NCI-H2107 (cell line): ENCODE data around the gene TM7SF3.
"Not testable (repeated sequence)": the region's sequence is repeated elsewhere in the genome, so short reads cannot be mapped to it uniquely, and the experiment has no call there.

Experiments used
- DNase-seq: peaks from one replicate; lab custom pipeline; 2025; lab: John Stamatoyannopoulos, UW

The TM7SF3 gene, protein sequence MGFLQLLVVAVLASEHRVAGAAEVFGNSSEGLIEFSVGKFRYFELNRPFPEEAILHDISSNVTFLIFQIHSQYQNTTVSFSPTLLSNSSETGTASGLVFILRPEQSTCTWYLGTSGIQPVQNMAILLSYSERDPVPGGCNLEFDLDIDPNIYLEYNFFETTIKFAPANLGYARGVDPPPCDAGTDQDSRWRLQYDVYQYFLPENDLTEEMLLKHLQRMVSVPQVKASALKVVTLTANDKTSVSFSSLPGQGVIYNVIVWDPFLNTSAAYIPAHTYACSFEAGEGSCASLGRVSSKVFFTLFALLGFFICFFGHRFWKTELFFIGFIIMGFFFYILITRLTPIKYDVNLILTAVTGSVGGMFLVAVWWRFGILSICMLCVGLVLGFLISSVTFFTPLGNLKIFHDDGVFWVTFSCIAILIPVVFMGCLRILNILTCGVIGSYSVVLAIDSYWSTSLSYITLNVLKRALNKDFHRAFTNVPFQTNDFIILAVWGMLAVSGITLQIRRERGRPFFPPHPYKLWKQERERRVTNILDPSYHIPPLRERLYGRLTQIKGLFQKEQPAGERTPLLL

DNA sequence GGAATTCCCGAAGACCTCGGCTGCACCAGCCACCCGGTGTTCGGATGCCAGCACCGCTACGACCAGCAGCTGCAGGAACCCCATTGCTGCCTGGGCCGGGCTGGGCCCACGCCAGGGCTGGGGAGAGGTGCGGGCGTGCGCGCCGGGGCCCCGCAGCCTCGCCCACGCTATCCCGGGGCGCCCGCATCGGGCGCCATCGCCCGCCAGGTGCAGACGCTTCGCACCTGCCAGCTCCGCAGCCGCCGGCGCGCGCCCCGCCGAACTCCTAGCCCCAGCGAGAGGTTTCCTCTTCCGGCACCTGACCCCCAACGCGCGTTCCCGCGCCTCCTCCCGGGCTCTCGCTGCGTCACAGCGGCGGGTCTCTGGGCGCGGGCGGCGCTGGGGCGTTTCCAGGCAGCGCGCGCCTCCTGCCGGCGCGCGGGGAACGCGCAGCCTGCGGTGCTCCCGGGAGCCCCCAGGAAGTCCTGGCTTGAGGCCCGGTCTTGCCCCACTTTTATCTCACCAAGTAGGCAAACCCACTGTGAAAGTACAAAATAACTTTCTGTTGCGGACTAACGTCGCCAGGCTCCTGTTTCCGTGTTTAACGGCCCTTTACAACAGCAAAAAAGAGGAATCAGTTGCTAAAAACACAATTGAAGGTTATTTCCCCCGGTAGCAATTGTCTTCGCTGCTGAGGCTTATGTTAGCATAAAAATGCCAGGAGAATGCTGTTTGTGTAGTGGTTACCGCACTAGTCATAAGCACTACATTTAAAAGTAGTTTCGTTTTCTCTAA, at the start of gene TM7SF3:
Gene TM7SF3 (minus strand): TSS at position 300 of the 774 bp plus-strand sequence. CDS start 216 bp downstream, at position 84.
- peak; percentile 87 for DNase-seq

DNA sequence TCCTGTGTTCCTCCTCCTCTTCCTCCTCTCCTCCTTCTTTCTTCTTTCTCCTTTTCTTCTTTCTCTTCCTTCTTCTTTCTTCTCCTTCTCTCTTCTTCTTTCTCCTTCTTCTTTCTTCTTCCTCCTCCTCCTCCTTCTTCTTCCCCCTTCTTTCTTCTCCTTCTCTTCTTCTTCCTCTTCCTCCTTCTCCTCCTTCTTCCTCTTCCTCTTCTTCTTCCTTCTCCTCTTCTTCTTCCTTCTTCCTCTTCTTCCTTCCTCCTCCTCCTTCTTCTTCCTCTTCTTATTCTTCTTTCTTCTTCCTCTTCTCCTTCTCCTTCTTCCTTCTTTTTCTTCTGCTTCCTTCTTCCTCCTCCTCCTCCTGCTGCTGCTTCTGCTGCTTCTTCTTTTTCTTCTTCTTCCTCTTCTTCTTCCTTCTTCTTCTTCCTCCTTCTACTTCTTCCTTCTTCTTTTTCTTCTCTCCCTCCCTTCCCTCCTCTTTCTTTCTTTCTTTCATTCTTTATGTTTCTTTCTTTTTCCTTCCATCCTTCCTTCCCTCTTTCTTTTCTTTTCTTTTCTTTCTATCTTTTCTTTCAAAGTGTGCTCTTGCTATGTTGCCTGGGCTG, 49.2 kb upstream of the TM7SF3 start:
- no peak for DNase-seq

DNA sequence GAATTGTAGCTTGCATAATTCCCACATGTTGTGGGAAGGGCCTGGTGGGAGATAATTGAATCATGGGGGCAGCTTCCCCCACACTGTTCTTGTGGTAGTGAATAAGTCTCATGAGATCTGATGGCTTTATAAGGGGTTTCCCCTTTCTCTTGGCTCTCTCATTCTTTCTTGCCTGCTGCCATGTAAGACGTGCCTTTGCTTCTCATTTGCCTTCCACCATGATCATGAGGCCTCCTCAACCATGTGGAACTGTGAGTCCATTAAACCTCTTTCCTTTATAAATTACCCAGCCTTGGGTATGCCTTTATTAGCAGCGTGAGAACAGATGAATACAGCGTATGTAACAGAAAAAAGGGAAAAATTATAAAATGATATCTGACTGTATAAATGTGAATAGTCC, 47.1 kb upstream of the TM7SF3 start:
- no peak for DNase-seq

DNA sequence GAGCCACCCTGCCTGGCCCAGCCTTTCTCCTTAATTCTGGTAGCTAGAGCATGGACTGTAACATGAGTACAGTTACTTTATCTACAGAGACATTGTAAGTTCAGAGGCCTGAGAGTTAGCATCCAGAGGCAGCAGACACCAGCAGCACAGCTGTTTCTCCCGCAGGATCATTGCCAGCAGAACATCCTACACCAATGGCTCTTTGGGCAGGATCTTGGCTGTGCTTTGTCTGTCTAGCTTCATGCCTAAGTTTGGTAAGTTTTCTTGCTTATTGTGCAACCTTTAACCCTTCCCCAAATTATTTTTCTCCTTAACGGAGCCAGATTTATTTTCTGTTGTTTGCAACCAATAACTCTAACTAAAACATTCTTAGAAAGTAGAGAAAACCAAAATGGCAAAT, 46.6 kb upstream of the TM7SF3 start:
- DNase-seq, result no peak

DNA sequence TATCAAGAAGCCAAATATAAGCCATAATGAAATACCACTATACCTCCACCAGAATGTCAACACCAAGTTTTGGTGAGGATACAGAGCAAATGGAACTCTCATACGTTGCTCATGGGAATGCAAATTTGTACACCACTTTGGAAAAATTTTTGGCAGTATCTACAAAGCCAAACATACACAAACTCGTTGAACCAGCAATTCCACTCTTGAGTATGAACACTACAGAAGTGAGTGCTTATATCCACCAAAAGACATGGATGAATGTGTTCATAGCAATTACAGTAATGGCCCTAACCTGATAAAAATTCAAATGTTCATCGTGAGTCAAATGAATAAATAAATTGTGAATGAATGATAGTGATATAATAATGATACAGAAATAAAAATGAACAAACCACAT, 43.4 kb upstream of the TM7SF3 start:
- DNase-seq, result no peak

DNA sequence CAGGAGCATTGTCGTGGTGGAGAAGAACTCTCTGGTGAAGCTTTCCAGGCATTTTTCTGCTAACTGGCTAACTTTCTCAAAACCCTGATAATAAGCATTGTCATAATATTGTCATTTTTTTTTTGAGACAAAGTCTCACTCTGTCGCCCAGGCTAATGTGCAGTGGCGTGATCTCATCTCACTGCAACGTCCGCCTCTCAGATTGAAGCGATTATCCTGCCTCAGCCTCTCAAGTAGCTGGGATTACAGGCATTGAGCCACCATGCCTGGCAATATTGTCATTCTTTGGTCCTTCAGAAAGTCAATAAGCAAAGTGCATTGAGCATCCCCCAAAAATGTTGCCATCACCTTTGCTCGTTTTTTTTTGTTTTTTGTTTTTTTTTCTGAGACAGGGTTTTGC, 41.8 kb upstream of the TM7SF3 start:
- no peak for DNase-seq

DNA sequence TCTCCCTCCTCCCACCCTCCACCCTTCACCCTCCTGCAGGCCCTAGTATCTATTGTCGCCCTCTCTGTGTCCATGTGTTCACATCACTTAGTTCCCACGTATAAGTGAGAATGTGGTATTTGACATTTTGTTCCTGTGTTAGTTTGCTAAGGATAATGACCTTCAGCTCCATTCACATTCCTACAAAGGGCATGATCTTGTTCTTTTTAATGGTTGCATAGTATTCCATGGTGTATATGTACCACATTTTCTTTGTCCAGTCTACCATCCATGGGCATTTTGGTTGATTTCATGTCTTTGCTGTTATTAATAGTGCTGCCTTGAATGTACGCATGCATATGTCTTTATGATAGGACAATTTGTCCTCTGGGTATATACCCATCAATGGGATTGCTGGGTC, 38.6 kb upstream of the TM7SF3 start:
- DNase-seq, result no peak

DNA sequence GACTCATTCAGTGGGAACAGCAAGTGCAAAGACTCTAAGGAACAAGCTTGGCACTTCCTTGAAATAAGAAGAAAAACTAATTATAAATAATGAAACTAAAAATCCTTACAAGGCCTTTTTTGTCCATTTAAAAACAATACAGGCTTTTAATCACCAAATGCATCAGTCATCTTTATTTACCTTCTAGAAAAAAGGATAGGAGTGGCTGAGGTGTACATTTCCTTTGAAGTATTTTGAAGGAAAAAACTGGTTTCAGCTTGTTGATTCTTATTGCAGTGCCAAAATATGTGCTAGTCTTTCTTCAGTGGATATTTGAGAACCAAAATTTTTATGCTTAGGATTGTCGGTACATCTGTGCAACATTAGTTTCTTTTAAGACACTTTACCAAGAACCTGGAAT, 38.0 kb upstream of the TM7SF3 start:
- DNase-seq, result no peak

DNA sequence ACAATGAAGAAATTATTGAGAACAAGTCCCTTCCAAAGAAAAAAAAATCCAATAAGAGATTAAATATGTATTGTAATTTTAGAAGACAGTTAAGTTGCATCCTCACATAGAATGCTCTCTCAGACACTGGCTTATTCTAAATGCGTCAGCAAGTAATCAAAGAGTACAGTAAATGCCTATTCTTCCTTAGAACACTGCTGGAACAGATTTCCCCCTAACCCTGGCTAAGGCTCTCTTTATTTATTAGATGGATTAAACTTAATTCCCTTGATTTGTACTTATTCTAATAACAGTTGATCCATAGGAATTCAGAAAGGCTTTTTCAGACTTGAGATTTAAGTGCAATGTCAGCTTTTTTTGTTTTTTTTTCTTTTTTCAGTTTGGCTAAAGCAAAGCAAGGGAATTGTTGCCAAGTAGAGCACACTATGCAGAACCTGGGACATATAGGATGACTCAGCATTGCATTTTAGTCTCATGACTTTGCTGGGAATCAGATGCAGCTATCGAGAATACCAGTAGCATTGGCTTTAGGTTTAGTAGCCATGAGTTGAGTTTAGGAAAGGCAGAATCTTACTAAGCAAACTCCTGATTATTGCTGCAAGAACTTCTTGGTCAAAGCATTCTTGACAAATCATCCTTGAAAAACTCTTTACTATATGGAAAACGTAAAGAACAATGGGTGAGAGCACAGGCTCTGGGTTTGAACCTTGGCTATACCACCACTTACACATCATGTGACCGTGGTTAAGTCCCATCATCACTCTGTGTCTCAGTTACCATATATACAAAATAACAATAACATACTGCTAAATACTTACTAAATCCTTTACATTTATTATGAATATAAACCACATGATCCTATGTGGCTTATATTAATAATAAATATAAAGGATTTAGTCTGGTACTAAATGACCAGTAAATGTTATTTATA, 34.9 kb upstream of the TM7SF3 start:
- no peak for DNase-seq

DNA sequence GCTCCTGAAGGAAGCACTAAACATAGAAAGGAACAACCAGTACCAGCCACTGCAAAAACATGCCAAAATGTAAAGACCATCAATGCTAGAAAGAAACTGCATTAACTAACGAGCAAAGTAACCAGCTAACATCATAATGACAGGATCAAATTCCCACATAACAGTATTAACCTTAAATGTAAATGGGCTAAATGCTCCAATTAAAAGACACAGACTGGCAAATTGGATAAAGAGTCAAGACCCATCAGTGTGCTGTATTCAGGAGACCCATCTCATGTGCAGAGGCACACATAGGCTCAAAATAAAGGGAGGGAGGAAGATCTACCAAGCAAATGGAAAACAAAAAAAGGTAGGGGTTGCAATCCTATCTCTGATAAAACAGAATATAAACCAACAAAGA, 27.8 kb upstream of the TM7SF3 start:
- DNase-seq, result not testable (repeated sequence)

DNA sequence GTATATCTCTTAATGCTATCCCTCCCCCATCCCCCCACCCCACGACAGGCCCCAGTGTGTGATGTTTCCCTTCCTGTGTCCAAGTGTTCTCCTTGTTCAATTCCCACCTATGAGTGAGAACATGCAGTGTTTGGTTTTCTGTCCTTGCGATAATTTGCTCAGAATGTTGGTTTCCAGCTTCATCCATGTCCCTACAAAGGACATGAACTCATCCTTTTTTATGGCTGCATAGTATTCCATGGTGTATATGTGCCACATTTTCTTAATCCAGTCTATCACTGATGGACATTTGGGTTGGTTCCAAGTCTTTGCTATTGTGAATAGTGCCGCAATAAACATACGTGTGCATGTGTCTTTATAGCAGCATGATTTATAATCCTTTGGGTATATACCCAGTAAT, 26.5 kb upstream of the TM7SF3 start:
- not testable (repeated sequence) for DNase-seq

DNA sequence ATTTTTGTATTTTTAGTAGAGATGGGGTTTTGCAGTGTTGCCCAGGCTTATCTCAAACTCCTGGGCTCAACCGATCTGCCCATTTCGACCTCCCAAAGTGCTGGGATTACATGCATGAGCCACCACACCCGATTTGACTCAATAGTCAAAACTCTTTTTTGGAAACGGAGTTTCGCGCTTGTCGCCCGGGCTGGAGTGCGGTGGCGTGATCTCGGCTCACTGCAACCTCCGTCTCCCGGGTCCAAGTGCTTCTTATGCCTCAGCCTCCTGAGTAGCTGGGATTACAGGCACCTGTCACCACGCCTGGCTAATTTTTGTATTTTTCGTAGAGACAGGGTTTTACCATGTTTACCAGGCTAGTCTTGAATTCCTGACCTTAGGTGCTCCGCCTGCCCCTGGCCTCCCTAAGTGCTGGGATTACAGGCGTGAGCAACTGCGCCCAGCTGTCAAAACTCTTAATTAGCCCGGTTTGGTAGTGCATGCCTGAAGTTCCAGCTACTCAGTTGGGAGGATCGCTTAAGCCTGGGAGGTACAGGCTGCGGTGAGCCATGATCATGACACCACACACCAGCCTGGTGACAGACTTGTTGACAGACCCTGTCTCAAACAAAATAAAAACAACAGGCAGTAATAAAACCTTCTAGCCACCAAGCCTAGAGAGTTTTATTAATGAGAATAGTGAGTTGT, 20.6 kb upstream of the TM7SF3 start:
- DNase-seq, result no peak

DNA sequence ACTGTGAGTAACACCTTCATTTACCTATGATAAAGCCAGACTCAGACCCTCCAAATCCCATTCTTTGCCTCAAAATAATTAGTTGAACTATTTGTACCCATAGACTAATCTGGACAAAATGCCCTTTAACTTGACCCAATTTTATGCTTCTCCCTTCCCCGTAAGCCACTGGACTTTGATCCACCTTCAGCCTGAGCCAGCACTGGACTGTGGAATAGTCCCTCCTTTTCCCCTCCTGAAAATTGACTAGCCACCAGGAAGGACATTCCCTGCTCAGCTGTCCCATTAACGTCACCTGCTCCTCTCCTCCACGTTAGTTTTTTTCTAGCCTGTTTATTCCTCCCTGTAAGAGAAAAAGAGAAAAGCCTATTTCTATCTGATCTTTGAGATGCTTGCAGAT, 18.5 kb upstream of the TM7SF3 start:
- DNase-seq, result no peak

DNA sequence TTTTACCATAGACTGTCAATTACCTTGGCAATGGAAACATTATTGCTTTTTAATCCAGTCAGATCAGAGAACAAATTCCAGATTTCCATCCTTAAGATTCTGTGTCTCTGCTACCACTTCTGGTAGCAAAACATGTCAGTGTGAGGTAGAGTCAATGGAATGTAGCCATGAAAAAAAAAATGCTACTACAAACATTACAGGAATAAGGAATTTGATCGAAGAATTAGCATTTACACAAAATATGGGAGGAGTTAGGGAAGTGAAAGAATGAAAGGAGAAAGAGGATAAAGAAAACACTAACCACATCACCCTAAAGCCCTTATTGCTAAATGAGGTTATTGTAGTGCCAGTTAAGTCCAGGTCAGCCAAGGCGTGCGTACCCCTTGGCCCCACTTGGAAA, 17.3 kb upstream of the TM7SF3 start:
- no peak for DNase-seq

DNA sequence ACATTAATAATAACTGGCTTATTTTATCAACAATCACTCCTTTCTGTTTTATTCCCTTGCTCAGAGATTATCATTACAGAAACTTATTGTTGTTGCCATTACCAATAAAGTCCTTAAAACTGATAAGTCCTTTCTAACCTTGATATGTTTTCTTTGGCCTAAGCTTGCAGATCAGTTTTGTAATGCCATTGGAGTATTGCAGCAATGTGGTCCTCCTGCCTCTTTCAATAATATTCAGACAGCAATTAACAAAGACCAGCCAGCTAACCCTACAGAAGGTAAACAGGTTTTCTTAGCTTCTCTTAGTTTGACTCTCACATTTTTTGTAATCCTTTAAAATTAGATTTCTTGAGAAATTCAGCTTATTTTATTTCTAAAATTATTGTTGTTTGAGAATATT, 12.1 kb upstream of the TM7SF3 start:
- DNase-seq, result no peak

DNA sequence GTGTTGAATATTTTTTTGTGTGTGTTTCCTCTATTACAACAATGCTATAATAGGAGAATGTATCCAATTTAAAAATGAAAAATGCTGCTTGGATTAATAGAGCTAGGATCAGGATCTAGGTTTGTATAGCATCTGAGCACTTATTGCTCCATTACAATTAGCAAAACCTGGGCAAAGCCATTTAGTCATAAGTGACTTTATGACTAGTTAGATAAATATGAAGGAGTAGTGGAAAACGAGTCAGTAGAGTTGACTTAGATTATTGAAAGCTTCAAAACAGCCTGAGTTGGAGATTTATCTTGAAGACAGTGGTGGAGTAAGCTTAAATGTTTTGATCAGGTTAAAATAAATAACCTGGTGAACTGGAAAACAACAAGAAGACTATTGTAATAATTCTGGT, 10.9 kb upstream of the TM7SF3 start:
- no peak for DNase-seq

DNA sequence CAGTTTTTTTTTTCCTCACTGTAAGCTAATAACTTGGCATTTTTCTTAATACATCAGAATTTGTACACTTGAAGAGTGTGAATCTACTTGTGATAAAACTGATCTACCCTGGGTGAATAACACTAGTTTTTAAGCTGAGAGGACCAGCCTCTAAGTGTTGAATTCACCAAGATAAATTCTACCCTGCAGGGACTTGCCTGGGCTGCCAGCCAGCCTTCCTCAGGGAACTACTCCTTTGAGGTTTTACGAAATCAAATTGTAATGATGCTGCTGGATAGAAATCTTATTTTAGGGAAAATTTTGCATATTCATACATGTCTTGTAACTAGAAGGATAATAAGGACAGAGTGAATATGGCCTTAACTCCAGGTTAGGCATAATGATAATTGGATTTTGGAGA, 10.1 kb upstream of the TM7SF3 start:
- DNase-seq, result no peak

DNA sequence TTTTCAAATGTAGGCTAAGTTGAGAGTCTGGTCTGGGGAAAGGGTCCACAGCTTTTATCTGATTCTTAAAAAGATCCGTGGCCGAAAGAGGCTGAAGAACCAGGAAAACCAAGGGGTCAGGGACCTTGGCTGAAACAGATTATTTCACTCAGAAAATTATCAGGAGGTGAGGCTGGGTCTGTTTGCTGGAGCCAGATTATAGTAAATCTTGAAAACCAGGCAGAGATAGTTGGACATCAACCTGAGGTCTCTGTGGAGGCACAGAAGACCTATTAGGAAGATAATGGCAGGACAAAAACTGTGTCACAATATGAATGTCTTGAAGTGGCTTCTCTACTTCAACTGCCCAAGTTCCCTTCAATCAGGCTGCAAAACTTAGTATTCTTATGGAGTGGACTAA, 6.6 kb upstream of the TM7SF3 start:
- no peak for DNase-seq

DNA sequence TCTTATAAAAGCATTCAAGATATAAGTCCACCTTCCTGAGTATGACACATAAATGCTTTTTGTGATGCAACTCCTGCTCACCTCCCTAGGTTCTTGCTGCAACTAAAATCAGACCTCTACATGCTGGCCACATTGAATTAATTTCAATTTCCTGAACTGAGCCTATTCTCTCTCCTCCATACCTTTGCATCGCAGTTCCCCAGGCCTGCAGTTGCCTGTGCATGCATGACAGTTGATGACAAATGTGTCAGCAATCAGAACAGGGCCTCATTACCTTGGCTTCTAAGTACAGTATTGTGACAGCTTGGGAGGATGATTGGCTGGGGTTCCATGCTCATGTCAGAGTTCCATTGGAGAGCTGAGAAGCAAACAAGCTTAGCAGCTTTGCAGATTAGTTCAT, 3.9 kb upstream of the TM7SF3 start:
- DNase-seq, result no peak

DNA sequence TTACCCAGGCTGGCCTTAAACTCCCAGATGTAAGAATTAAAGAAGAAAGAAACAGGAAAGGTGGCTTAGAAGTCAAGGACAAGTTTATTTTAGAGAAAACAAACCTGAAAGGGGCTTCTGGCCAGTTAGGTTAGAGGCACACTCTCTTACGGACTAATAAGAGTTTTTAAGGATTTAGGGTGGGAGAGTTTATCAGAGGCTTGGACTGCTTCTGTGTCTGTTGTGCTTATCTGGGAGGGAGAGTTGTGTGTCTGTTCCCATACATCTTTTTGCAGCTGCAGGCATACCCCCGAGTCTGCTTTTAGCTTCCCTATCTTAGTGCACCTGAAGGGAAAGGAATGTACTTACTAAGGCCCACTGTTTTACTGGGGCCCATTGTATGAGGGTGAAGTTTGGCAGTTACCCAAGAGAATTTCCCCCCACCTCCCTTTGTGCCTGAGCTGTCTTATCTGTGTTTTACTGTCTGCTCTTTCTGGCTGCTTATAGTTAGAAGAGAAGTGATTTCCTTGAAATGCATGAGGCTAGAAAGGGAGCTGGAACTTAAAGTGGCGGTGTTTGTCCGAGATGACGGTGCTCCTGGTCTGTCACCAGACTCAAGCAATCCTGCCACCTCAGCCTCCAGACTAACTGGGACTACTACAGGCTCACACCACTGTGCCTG, 3.1 kb upstream of the TM7SF3 start:
- DNase-seq, result not testable (repeated sequence)

DNA sequence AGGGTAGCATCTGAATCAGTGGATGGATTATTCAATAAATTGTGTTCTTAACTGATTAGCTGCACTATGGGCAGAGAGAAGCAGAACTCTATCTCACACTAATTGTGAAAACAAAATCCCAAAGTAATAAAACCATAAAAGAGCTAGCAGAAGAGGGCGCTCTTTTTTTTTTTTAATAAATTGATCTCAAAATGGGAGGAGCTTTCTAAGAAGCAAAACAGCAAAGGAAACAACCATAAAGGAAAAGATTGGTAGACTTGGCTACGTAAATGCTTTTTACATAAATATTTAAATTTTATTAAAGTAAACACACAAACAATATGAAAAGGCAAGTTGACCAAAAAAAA, 1.5 kb upstream of the TM7SF3 start:
- no peak for DNase-seq
